ENCODE measurements around the gene ACSM3. TPM values are rescaled to one million over a fixed set of nuclear protein-coding genes. Genes with fewer than 3 reads are reported as not detected.
"Not testable (repeated sequence)": the region's sequence is repeated elsewhere in the genome, so short reads cannot be mapped to it uniquely, and the experiment has no call there.

The ACSM3 gene
- total RNA-seq, 1 donor = 67.1 TPM

- DNase-seq (ENCODE audit: low read depth in 2 of 3, low spot score in 2 of 3) = no peak
Measured at GRCh38 chr16:20755238-20755637, 8.6 kb upstream of the ACSM3 start.

GRCh38 chr16:20755799-20756198 is 8.0 kb upstream of the ACSM3 start:
- DNase-seq (ENCODE audit: low read depth in 2 of 3, low spot score in 2 of 3) = not testable (repeated sequence)

DNA sequence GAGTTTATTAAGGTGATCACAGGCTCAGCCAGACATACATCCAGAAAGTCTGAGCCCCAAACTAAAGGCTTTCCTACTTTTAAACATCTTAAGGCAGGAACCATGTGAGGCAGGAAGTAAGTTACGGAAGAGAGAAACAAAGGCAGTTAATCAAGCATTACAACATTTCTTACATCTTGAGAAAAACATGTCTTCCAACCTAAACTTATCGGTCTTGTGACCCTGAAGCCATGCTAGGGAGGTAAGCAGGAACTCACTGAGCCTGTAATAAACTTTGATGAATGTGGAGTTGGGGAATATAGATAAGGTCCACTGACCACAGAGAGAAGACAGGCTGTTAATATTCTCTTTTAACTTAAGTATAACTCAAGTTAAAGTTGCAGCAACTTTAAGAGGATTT is 3.5 kb upstream of the ACSM3 start:
- DNase-seq (ENCODE audit: low read depth in 2 of 3, low spot score in 2 of 3) = no peak

DNA sequence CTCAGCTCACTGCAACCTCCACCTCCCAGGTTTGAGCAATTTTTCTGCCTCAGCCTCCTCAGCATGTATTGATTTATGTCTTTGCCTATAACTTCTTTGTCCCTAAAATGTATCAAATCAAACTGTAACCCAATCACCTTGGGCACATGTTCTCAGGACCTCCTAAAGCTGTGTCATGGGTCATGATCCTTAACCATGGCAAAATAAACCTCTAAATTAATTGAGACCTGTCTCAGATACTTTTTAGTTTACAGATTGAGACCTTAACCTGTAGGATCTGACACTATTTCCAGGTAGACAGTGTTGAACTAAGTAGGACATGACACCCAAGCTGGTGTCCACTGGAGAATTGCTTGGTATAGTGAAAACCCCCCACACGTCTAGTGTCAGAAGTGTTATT is 2.6 kb upstream of the ACSM3 start:
- no peak for DNase-seq (ENCODE audit: low read depth in 2 of 3, low spot score in 2 of 3)

DNA sequence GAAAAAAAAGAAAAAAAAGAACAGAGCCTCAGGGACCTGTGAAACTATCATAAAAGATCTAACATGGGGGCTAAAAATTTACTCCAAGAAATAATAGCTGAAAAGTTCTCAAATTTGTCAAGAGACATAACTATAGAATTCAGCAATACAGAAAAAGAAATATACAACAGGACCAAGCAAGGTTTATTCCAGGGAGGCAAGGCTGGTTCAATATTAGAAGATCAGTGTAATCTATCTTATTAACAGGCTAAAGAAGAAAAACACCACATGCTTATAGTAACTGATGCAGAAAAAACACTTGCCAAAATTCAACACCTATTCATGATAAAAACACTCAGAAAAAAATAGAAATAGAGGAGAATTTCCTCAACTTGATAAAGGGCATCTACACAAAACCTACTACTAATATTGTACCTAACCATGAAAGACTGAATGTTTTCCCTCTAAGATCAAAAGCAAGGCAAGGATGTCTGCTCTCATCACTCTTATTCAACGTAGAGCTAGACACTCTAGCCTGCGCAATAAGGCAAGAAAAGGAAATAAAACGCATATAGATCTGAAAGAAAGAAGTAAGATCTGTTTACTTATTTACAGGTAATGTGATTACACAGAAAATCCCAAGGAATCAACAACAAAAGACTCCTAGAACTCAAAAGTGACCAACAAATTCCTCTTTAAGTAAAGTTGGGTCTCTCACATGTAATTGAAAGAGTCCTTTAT is 1.2 kb upstream of the ACSM3 start:
- no peak for DNase-seq (ENCODE audit: low read depth in 2 of 3, low spot score in 2 of 3)

GRCh38 chr16:20764448-20764847 is 634 bp downstream of the ACSM3 start:
- not testable (repeated sequence) for DNase-seq (ENCODE audit: low read depth in 2 of 3, low spot score in 2 of 3)

DNA sequence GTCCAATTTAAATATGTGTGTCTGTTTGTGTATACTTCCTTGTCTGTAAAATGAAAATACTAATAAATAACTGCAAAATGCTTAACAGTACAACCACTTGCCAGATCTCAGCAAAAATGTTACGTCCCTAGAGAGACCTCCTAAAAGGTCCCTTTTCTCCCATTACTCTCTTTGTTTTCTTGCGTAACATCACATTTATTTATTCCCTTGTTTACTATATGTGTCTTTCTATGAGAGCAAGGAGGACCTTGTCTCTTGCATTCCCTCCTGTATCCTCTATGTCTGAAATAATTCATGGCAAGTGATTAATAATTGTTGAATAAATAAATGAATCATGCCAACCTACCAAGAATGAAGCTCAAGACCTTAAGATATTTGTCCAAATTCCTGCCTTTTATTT is 1.9 kb downstream of the ACSM3 start:
- DNase-seq (ENCODE audit: low read depth in 2 of 3, low spot score in 2 of 3) = no peak

- DNase-seq (ENCODE audit: low read depth in 2 of 3, low spot score in 2 of 3) = no peak
Measured at GRCh38 chr16:20766294-20766693, 2.5 kb downstream of the ACSM3 start.

- no peak for DNase-seq (ENCODE audit: low read depth in 2 of 3, low spot score in 2 of 3)
Measured at GRCh38 chr16:20767577-20767976, 3.8 kb downstream of the ACSM3 start.

GRCh38 chr16:20768121-20768520 is 4.3 kb downstream of the ACSM3 start:
- no peak for DNase-seq (ENCODE audit: low read depth in 2 of 3, low spot score in 2 of 3)

DNA sequence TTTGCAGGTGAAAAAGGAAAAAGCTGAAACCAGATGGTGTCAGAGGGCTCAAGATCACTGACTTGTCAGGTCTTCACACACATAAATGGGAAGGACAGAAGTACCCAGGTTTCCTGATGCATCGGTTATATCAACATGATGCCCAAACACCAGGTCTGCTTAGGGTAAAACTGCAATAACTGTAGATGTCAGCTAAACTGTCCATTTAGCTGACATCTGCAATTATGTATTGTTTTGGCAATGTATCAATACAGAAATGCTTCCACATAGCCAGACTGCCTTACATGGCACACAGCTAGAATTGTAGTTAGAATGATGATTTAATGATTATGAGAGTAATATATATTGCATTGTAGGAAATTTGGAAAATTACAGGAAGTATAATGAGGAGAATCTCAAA is 5.0 kb downstream of the ACSM3 start:
- DNase-seq (ENCODE audit: low read depth in 2 of 3, low spot score in 2 of 3) = no peak

- no peak for DNase-seq (ENCODE audit: low read depth in 2 of 3, low spot score in 2 of 3)
Measured at GRCh38 chr16:20773679-20774078, 9.9 kb downstream of the ACSM3 start.

DNA sequence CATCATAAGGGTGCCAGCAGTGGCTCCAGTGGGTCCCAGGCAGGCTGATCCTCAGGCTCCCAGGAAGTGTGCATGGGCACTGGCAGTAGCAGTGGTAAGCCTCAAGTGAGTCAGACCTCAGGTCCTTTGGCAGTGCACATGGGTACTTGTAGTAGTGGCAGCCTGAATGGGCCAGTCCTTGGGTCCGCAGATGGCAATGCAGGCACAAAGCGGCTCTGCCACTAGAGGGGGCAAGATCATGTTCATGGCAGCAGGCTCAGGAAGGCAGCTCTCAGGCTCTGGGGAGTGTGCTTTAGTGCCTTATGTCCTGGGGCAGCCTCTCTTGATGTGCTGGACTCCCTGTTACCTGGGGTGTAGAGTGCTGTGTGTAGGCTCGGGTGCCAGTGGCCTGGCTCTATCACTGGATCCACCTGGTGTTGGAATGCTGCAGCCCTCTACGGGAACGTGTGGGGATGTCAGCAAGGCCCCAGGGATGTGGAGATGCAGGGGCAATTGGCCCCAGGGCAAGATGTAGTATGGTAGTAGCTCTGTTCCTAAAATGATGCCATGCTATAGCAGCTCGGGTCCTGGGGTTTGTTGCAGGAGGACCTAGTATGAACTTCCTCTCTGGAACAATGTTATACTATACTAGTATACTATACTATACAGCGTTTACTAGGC is 11.0 kb downstream of the ACSM3 start:
- peak; percentile 17 to 79 (median 72) for DNase-seq (ENCODE audit: low read depth in 2 of 3, low spot score in 2 of 3)

DNA sequence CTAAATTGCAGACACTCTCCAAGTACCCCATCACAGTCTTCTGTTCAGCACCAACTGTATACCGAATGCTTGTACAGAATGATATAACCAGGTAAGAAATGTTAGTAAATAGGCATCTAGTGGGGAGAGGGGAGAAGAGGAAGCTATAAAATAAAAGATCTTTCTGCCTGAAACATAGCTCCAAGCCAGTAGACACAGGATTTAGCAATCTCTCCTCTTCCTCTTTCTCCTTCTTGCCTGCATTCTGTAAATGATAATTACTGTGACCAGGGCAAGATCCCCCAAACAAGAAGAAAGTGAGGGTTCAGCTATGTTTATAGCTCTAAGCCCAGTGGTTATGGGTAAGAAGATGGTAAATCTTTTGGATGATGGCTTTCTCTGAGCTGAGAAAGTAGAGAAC is 17.9 kb downstream of the ACSM3 start:
- no peak for DNase-seq (ENCODE audit: low read depth in 2 of 3, low spot score in 2 of 3)

DNA sequence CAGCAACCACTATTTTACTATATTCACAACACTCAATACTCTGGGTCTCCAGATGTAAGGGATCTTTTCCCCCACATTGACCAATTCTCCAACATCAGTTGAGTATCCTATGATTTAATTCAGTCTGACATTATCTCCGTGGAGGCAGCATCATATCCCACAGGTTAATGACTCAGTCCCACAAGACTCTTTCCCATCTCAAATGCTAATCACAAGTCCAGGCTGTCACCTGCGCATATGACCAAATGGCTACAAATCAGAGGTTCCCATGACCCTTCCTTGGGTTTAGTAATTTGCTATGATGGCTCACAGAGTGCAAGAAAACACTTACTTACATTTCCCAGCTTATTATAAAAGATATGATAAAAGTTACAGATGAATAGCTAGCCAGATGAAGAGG is 18.7 kb downstream of the ACSM3 start:
- DNase-seq (ENCODE audit: low read depth in 2 of 3, low spot score in 2 of 3) = no peak

GRCh38 chr16:20784204-20784603 is 20.4 kb downstream of the ACSM3 start:
- DNase-seq (ENCODE audit: low read depth in 2 of 3, low spot score in 2 of 3) = no peak

GRCh38 chr16:20789130-20789529 is 25.3 kb downstream of the ACSM3 start:
- no peak for DNase-seq (ENCODE audit: low read depth in 2 of 3, low spot score in 2 of 3)

DNA sequence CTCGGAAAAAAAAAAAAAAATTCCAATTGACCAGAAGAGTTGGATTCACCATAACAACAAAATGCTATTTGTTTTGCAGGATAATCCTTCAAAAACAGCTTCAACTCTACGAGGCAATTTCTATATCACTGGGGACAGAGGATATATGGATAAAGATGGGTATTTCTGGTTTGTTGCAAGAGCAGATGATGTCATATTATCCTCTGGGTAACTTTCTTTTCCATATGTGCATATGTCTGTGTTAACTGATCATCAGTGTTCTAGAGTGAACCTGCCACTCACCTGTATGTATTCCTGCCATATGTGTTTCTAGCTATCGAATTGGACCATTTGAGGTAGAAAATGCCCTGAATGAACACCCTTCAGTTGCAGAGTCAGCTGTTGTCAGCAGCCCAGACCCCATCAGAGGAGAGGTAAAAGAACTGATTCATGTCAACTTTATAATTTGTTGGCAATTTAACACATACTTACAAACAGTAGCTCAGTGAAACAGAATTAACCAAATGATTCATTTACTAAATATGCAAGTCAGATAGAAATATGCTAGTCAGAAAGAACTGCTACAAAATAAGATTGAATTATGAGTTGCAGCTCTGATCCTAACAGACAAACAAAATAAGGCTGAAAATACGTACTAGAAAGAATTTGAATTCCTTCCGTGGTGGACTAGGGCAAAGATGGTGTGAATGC is 28.3 kb downstream of the ACSM3 start:
- no peak for DNase-seq (ENCODE audit: low read depth in 2 of 3, low spot score in 2 of 3)

DNA sequence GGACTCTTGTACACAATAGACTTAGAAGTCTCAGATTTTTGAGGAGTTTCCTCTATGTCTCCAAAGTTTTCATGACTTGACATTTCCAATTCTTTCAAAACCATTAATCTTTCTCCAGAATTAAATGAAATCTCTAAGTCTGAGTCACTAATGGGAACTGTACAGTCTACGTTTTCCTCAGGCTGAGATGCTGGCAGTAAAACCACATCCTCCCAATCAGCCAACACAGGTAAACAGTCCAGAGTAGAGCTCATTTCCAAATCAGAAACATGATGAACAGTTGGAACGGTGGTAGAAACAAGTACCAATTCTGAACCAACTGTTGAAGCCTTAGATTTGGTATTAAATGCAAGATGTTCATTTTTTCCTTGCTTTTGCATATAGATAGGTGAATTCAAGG is 34.5 kb downstream of the ACSM3 start:
- no peak for DNase-seq (ENCODE audit: low read depth in 2 of 3, low spot score in 2 of 3)

GRCh38 chr16:20799599-20799998 is 35.8 kb downstream of the ACSM3 start:
- peak in 2 of 3 donors; percentile 22 to 72 for DNase-seq (ENCODE audit: low read depth in 2 of 3, low spot score in 2 of 3)

- no peak for DNase-seq (ENCODE audit: low read depth in 2 of 3, low spot score in 2 of 3)
Measured at GRCh38 chr16:20801278-20801677, 37.5 kb downstream of the ACSM3 start.

DNA sequence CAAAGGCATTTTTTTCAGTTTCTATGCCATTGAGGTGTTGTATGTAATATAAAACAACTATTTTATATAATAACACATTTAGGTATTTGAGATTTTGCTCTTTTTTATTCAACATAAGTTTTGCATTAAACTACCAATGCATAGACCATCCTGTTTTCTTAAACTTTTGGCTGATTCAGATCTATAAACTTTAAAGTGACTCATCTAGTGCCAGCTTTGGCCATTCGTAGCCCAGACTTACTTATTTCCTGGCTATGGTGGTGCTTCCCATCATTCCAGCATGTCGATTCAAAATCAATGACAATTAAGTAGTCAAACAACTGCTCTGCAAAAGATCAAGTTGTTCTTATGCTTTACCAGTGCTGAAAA is 39.4 kb downstream of the ACSM3 start:
- DNase-seq (ENCODE audit: low read depth in 2 of 3, low spot score in 2 of 3) = no peak

Measured in hematopoietic multipotent progenitor cell (in vitro differentiated cells).